Heart left ventricle (tissue), 16 donors: ENCODE data around the gene MDFIC. TPM values are rescaled to one million over a fixed set of nuclear protein-coding genes. Genes with fewer than 3 reads are reported as not detected.

ENCODE experiments used
- ATAC-seq, 4 donors: fragments of 200-7000 bp; cut with Tn5 transposase; one replicate each; pipeline ENCODE4 v1.9.1; 2020 to 2022; ENCODE audit warnings: moderate library complexity in 4 of 4, mild to moderate bottlenecking in 3 of 4, moderate number of reproducible peaks in 1 of 4
- DNase-seq, 5 donors: peaks; one replicate each; pipeline ENCODE4 v3.0.0-alpha.2; 2020
- H3K27ac ChIP-seq, 12 donors: fragments of 200-600 bp; sonication (generic) in 4 of 12; one replicate each; pipeline versions ENCODE4 v1.5.0 to v1.8.0; 2016 to 2022; ENCODE audit warnings: mild to moderate bottlenecking in 2 of 12
- H3K27me3 ChIP-seq, 9 donors: fragments of 200-600 bp; sonication (generic) in 2 of 9; one replicate each; pipeline versions ENCODE4 v1.5.1 to v1.8.0; 2016 to 2022; ENCODE audit warnings: mild to moderate bottlenecking in 3 of 9
- H3K36me3 ChIP-seq, 9 donors: fragments of 200-600 bp; sonication (generic) in 2 of 9; one replicate each; pipeline versions ENCODE4 v1.5.0 to v1.8.0; 2018 to 2022; ENCODE audit warnings: mild to moderate bottlenecking in 2 of 9
- H3K4me1 ChIP-seq, 12 donors: fragments of 200-600 bp; sonication (generic) in 4 of 12; one replicate each; pipeline versions ENCODE4 v1.5.0 to v1.8.0; 2016 to 2022; ENCODE audit warnings: mild to moderate bottlenecking in 3 of 12
- H3K4me3 ChIP-seq, 12 donors: fragments of 200-600 bp; sonication (generic) in 4 of 12; one replicate each; pipeline versions ENCODE4 v1.5.0 to v1.8.0; 2017 to 2022; ENCODE audit warnings: mild to moderate bottlenecking in 9 of 12, moderate library complexity in 4 of 12
- H3K9me3 ChIP-seq, 12 donors: fragments of 200-600 bp; sonication (generic) in 4 of 12; one replicate each; pipeline versions ENCODE4 v1.5.0 to v1.8.0; 2016 to 2022; ENCODE audit warnings: mild to moderate bottlenecking in 1 of 12
- CTCF ChIP-seq, 12 donors: fragments of 200-600 bp; sonication (generic) in 4 of 12; IDR thresholded peaks; one replicate each; pipeline versions ENCODE4 v1.5.0 to v1.8.0; 2018 to 2022; ENCODE audit warnings: antibody characterized with exemption in 12 of 12, mild to moderate bottlenecking in 5 of 12
- POLR2A ChIP-seq, 2 donors: fragments of 450-650 bp; IDR thresholded peaks; one replicate each; pipeline ENCODE4 v1.6.1; 2017; ENCODE audit warnings: antibody characterized with exemption in 2 of 2, mild to moderate bottlenecking in 2 of 2, moderate library complexity in 2 of 2
- WGBS, 4 donors: extraction: QIAGEN DNeasy Blood & Tissue Kit in 2 of 4; methylation state at CpG; one replicate each; pipeline versions ENCODE4 v1.1.5 to v1.1.7; 2013 to 2018; 5-methylcytosine and 5-hydroxymethylcytosine counted together
- intact Hi-C, 10 donors: fragments of 100-400 bp; cut with DNase I; formaldehyde crosslinking; loops; one replicate each; pipeline versions ENCODE4 v1.11.1 to v1.14.2; 2022
- polyA plus RNA-seq, 2 donors: library from polyadenylated mRNA; stranded (reverse); fragments of 200-250 nt; gene quantifications; one replicate each; pipeline ENCODE4 v1.2.3, GENCODE V29; 2013
- total RNA-seq, 9 donors: library from RNA; depleted of rRNA in 2 of 9; stranded (reverse); fragments of >200 nt in 2 of 9; fragmentation: NEBNext Ultra II Directional in 3 of 9; extraction: Animal tissue kit (Norgen Biotek cat#: 25700) in 3 of 9; gene quantifications; one replicate each; pipeline versions ENCODE4 v1.1.0 to v1.2.4, GENCODE V29; 2016 to 2023
- donor health status: ischemic (EF 13 %, LVEDD 7.1; RV severe dilation, severe dysfunction).
- donor health status: healthy with polysubstance abuse.
- donor health status: DM: no; HTN: yes; CAD: no.
- donor health status: DM: no; HTN: no; CAD: no.
- donor health status: ischemic (EF 25% LVEDD 6.9; RV normal size, moderate dysfunction).
- donor health status: ischemic (EF 25% LVEDD 5.7; RV mildly dilated, moderate dysfunction).
- donor health status: healthy.
- donor health status: DM: yes; HTN: yes; CAD: no.
- donor health status: ischemic (EF 35%, LVEDD 5.7; RV mildly dilated, moderate dysfunction).
- donor health status: nonischemic (EF 11% LVEDD 7.7; RV severe dilation, severe dysfunction).
- donor health status: DM: yes; HTN: yes; CAD: no.
- donor health status: PGD.
- donor health status: ischemic (EF 29% LVEDD 5.4; RV normal size, mild dysfunction).
- donor health status: nonischemic (EF 23%, LVEDD 6.1; RV moderate dilation, normal function).

The MDFIC gene
- total and polyA plus RNA-seq, 11 donors = 11.2 to 51.8 (median 28.3) TPM

- Histone ChIP-seq H3K4me1 (no peaks in the 10 kb centered on the region), H3K4me3 (no peak overlapping the region), H3K27ac (no peak overlapping the region), H3K9me3 (no peaks in the 10 kb centered on the region), H3K27me3 (no peaks in the 10 kb centered on the region), H3K36me3 (no peaks in the 10 kb centered on the region)
- ATAC-seq (no peak), DNase-seq (no peak)
- WGBS, 4 donors = 64 to 82% (median 73%) methylated on average over 3 of the region's 3 CpGs
- intact Hi-C loops = no loop called here
- TF ChIP-seq CTCF (IDR thresholded peaks at IDR 0.05) (no peak), POLR2A (IDR thresholded peaks at IDR 0.05) (no peak)
Measured at GRCh38 chr7:115044224-115044623, 122.3 kb downstream of the MDFIC start.

- intact Hi-C loops = no loop called here
- TF ChIP-seq CTCF (IDR thresholded peaks at IDR 0.05) = no peak
- no peak for TF ChIP-seq POLR2A (IDR thresholded peaks at IDR 0.05)
- DNase-seq (no peak), ATAC-seq (no peak)
- Histone ChIP-seq H3K27ac (no peak overlapping the region), H3K9me3 (peaks cover 0 to 3% (median 0%) of the 10 kb centered on the region in 12 donors), H3K36me3 (no peaks in the 10 kb centered on the region), H3K4me1 (no peaks in the 10 kb centered on the region), H3K27me3 (no peaks in the 10 kb centered on the region), H3K4me3 (no peak overlapping the region)
- WGBS, 4 donors = 67 to 77% (median 69%) methylated on average over 6 of the region's 6 CpGs
Measured at GRCh38 chr7:115047958-115048720, 126.2 kb downstream of the MDFIC start.

- no peak for DNase-seq
- TF ChIP-seq POLR2A (IDR thresholded peaks at IDR 0.05) = no peak
- H3K27ac ChIP-seq = no peak overlapping the region
- intact Hi-C loops = no loop called here
- H3K4me3 ChIP-seq = no peak overlapping the region
- H3K27me3 ChIP-seq = no peaks in the 10 kb centered on the region
- no peaks in the 10 kb centered on the region for H3K36me3 ChIP-seq
- peaks cover 0 to 4% (median 0%) of the 10 kb centered on the region in 12 donors for H3K4me1 ChIP-seq
- WGBS, 4 donors = 87 to 95% (median 92%) methylated on average over 4 of the region's 4 CpGs
- no peak for ATAC-seq
- H3K9me3 ChIP-seq = peaks cover 0 to 3% (median 0%) of the 10 kb centered on the region in 12 donors
Measured at GRCh38 chr7:115052706-115053105, 130.8 kb downstream of the MDFIC start.

GRCh38 chr7:115054478-115055065 lies 132.7 kb downstream of the MDFIC start:
- peak in 2 of 4 donors; percentile 29 to 37 for ATAC-seq
- DNase-seq = no peak
- no peak overlapping the region for H3K27ac ChIP-seq
- H3K4me1 ChIP-seq = peaks cover 0 to 15% (median 0%) of the 10 kb centered on the region in 12 donors
- H3K4me3 ChIP-seq = no peak overlapping the region
- H3K9me3 ChIP-seq = peaks cover 0 to 3% (median 0%) of the 10 kb centered on the region in 12 donors
- intact Hi-C loops = no loop called here
- no peaks in the 10 kb centered on the region for H3K36me3 ChIP-seq
- 38 to 54% (median 49%) methylated on average over 3 of the region's 3 CpGs for WGBS, 4 donors
- H3K27me3 ChIP-seq = no peaks in the 10 kb centered on the region
- TF ChIP-seq CTCF (IDR thresholded peaks at IDR 0.05) = no peak
- TF ChIP-seq POLR2A (IDR thresholded peaks at IDR 0.05) = no peak
